ENCODE measurements around the gene BEST3. TPM values are rescaled to one million over a fixed set of nuclear protein-coding genes. Genes with fewer than 3 reads are reported as not detected.
A peak's percentile ranks its signal among the peaks of the same experiment; 100 is the strongest.

The BEST3 gene
- total RNA-seq, 1 experiment from 2014 or later = not detected

DNA sequence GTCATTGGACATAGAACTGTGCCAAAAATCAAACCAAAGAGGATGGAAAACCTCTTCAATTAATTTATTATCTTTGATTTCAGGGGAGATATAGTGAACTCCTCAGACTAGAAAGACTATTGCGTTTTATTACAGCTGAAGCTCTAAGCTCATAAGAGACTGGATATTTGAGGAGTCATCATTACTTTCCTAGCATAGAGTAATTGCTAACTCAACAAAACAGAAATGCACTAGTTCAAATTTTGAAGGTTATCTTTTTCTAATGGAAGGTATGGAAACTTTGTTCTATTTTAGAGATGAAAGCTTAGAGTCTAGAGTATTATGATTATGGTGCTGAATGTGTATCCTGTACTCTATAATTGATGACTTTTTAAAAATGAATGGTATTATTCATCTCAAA, 5.3 kb upstream of the BEST3 start (continued):
- no peak for TF ChIP-seq ATF1 (CRISPR knock-in tag; IDR thresholded peaks at IDR 0.05)
- no peak for TF ChIP-seq NFYB (CRISPR knock-in tag; conservative IDR thresholded peaks at IDR 0.05; ENCODE audit: low read depth)

DNA sequence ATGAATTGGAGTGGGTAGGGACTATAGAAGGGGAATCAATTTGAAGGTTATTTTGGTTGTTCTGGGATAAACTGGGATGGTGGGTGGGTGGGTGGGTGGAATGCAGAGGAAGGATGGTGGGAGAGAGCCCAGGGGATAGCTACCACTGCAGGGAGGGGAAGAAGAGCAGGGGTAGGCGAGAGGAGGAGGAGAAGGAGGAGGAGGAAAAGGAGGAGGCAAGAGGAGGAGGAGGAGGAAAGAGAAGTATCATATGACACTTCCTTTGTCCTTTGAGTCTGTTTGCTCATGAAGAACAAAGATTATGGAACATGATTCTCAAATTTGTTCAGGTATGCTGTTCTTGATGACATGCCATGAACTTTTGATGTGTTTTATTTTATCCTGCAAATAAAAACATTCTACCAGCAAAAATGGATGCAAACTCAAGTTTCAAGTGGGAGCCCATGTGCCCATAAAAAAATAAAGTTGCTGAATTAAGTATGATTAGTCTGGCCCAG, 4.1 kb upstream of the BEST3 start:
- ChIA-PET CTCF (interaction anchor here (0.7 kb wide), 1 partner anchor 77 kb away, joined by 3 read pairs; no protein-coding TSS in a partner anchor), POLR2A (interaction anchor here (0.5 kb wide), 1 partner anchor 1755 kb away, joined by 4 read pairs; no protein-coding TSS in a partner anchor)
- no peaks in the 10 kb centered on the region for H3K27me3 Mint-ChIP-seq (ENCODE audit: low read depth)
- H3K36me3 Mint-ChIP-seq = no peaks in the 10 kb centered on the region
- no peak overlapping the region for H3K27ac Mint-ChIP-seq
- peaks cover 10% of the 10 kb centered on the region for H3K9me3 Mint-ChIP-seq
- TF ChIP-seq NFATC4 (CRISPR knock-in tag; IDR thresholded peaks at IDR 0.05) (no peak), ZNF423 (CRISPR knock-in tag; IDR thresholded peaks at IDR 0.05) (no peak), TCF7 (CRISPR knock-in tag; IDR thresholded peaks at IDR 0.05; ENCODE audit: low read depth) (no peak), EMX1 (CRISPR knock-in tag; IDR thresholded peaks at IDR 0.05) (no peak)
- TF ChIP-seq, protein P1, sequence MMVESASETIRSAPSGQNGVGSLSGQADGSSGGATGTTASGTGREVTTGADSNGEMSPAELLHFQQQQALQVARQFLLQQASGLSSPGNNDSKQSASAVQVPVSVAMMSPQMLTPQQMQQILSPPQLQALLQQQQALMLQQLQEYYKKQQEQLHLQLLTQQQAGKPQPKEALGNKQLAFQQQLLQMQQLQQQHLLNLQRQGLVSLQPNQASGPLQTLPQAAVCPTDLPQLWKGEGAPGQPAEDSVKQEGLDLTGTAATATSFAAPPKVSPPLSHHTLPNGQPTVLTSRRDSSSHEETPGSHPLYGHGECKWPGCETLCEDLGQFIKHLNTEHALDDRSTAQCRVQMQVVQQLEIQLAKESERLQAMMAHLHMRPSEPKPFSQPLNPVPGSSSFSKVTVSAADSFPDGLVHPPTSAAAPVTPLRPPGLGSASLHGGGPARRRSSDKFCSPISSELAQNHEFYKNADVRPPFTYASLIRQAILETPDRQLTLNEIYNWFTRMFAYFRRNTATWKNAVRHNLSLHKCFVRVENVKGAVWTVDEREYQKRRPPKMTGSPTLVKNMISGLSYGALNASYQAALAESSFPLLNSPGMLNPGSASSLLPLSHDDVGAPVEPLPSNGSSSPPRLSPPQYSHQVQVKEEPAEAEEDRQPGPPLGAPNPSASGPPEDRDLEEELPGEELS (CRISPR knock-in tag; IDR thresholded peaks at IDR 0.05) = no peak
- TF ChIP-seq, protein P2, sequence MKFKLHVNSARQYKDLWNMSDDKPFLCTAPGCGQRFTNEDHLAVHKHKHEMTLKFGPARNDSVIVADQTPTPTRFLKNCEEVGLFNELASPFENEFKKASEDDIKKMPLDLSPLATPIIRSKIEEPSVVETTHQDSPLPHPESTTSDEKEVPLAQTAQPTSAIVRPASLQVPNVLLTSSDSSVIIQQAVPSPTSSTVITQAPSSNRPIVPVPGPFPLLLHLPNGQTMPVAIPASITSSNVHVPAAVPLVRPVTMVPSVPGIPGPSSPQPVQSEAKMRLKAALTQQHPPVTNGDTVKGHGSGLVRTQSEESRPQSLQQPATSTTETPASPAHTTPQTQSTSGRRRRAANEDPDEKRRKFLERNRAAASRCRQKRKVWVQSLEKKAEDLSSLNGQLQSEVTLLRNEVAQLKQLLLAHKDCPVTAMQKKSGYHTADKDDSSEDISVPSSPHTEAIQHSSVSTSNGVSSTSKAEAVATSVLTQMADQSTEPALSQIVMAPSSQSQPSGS (CRISPR knock-in tag; IDR thresholded peaks at IDR 0.05; ENCODE audit: borderline replicate concordance, low read depth) = no peak
- TF ChIP-seq, protein P3, sequence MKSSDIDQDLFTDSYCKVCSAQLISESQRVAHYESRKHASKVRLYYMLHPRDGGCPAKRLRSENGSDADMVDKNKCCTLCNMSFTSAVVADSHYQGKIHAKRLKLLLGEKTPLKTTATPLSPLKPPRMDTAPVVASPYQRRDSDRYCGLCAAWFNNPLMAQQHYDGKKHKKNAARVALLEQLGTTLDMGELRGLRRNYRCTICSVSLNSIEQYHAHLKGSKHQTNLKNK (CRISPR knock-in tag; IDR thresholded peaks at IDR 0.05) = no peak
- TF ChIP-seq, protein P4, sequence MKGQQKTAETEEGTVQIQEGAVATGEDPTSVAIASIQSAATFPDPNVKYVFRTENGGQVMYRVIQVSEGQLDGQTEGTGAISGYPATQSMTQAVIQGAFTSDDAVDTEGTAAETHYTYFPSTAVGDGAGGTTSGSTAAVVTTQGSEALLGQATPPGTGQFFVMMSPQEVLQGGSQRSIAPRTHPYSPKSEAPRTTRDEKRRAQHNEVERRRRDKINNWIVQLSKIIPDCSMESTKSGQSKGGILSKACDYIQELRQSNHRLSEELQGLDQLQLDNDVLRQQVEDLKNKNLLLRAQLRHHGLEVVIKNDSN (CRISPR knock-in tag; IDR thresholded peaks at IDR 0.05) = no peak
- ATAC-seq = peak; percentile 65
- no peak for DNase-seq (ENCODE audit: low spot score)
- H3K4me3 Mint-ChIP-seq = no peak overlapping the region
- H3K4me1 Mint-ChIP-seq = peaks cover 5% of the 10 kb centered on the region

DNA sequence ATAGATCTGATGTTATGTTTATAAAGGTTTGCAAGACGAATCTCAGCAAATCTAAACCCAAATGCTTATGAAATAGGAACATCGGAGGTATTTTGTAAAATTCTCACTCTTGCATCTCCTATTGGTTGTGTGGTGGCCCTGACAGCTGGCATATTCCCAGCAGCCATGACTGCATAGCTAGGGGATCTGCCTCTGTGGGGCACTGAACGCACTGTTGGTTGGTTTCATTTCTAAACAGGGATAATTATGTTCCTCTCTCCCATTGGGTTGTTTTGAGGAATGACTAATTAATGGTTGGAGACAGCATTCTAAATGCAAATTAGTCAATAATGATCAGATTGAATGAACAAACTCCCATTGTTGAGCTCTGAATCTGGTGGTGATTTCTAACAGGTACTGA, 2.7 kb upstream of the BEST3 start:
- no peaks in the 10 kb centered on the region for H3K36me3 Mint-ChIP-seq
- no peak overlapping the region for H3K4me3 Mint-ChIP-seq
- no peaks in the 10 kb centered on the region for H3K27me3 Mint-ChIP-seq (ENCODE audit: low read depth)
- H3K27ac Mint-ChIP-seq = no peak overlapping the region
- H3K4me1 Mint-ChIP-seq = peaks cover 5% of the 10 kb centered on the region
- H3K9me3 Mint-ChIP-seq = peaks cover 10% of the 10 kb centered on the region
- ATAC-seq (no peak), DNase-seq (ENCODE audit: low spot score) (no peak)
- ChIA-PET CTCF (no interaction called here), POLR2A (no interaction called here)
- TF ChIP-seq MXD4 (CRISPR knock-in tag; IDR thresholded peaks at IDR 0.05; ENCODE audit: borderline replicate concordance) = no peak
- TF ChIP-seq, protein P5, sequence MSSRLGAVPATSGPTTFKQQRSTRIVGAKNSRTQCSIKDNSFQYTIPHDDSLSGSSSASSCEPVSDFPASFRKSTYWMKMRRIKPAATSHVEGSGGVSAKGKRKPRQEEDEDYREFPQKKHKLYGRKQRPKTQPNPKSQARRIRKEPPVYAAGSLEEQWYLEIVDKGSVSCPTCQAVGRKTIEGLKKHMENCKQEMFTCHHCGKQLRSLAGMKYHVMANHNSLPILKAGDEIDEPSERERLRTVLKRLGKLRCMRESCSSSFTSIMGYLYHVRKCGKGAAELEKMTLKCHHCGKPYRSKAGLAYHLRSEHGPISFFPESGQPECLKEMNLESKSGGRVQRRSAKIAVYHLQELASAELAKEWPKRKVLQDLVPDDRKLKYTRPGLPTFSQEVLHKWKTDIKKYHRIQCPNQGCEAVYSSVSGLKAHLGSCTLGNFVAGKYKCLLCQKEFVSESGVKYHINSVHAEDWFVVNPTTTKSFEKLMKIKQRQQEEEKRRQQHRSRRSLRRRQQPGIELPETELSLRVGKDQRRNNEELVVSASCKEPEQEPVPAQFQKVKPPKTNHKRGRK (CRISPR knock-in tag; IDR thresholded peaks at IDR 0.05; ENCODE audit: borderline replicate concordance) = no peak
- TF ChIP-seq, protein P6, sequence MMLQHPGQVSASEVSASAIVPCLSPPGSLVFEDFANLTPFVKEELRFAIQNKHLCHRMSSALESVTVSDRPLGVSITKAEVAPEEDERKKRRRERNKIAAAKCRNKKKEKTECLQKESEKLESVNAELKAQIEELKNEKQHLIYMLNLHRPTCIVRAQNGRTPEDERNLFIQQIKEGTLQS (CRISPR knock-in tag; conservative IDR thresholded peaks at IDR 0.05) = no peak
- TF ChIP-seq, protein P7, sequence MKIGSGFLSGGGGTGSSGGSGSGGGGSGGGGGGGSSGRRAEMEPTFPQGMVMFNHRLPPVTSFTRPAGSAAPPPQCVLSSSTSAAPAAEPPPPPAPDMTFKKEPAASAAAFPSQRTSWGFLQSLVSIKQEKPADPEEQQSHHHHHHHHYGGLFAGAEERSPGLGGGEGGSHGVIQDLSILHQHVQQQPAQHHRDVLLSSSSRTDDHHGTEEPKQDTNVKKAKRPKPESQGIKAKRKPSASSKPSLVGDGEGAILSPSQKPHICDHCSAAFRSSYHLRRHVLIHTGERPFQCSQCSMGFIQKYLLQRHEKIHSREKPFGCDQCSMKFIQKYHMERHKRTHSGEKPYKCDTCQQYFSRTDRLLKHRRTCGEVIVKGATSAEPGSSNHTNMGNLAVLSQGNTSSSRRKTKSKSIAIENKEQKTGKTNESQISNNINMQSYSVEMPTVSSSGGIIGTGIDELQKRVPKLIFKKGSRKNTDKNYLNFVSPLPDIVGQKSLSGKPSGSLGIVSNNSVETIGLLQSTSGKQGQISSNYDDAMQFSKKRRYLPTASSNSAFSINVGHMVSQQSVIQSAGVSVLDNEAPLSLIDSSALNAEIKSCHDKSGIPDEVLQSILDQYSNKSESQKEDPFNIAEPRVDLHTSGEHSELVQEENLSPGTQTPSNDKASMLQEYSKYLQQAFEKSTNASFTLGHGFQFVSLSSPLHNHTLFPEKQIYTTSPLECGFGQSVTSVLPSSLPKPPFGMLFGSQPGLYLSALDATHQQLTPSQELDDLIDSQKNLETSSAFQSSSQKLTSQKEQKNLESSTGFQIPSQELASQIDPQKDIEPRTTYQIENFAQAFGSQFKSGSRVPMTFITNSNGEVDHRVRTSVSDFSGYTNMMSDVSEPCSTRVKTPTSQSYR (CRISPR knock-in tag; IDR thresholded peaks at IDR 0.05) = no peak
- TF ChIP-seq, protein P8, sequence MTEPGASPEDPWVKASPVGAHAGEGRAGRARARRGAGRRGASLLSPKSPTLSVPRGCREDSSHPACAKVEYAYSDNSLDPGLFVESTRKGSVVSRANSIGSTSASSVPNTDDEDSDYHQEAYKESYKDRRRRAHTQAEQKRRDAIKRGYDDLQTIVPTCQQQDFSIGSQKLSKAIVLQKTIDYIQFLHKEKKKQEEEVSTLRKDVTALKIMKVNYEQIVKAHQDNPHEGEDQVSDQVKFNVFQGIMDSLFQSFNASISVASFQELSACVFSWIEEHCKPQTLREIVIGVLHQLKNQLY (CRISPR knock-in tag; IDR thresholded peaks at IDR 0.05) = no peak
- no peak for TF ChIP-seq NFE2L1 (CRISPR knock-in tag; IDR thresholded peaks at IDR 0.05)
- TF ChIP-seq, protein P9, sequence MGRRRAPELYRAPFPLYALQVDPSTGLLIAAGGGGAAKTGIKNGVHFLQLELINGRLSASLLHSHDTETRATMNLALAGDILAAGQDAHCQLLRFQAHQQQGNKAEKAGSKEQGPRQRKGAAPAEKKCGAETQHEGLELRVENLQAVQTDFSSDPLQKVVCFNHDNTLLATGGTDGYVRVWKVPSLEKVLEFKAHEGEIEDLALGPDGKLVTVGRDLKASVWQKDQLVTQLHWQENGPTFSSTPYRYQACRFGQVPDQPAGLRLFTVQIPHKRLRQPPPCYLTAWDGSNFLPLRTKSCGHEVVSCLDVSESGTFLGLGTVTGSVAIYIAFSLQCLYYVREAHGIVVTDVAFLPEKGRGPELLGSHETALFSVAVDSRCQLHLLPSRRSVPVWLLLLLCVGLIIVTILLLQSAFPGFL (CRISPR knock-in tag; IDR thresholded peaks at IDR 0.05; ENCODE audit: borderline replicate concordance) = no peak
- no peak for TF ChIP-seq CREM (CRISPR knock-in tag; IDR thresholded peaks at IDR 0.05)
- TF ChIP-seq NFATC4 (CRISPR knock-in tag; IDR thresholded peaks at IDR 0.05) = no peak
- TF ChIP-seq ETV6 (CRISPR knock-in tag; IDR thresholded peaks at IDR 0.05) = no peak
- TF ChIP-seq, protein P10, sequence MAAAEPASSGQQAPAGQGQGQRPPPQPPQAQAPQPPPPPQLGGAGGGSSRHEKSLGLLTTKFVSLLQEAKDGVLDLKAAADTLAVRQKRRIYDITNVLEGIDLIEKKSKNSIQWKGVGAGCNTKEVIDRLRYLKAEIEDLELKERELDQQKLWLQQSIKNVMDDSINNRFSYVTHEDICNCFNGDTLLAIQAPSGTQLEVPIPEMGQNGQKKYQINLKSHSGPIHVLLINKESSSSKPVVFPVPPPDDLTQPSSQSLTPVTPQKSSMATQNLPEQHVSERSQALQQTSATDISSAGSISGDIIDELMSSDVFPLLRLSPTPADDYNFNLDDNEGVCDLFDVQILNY (CRISPR knock-in tag; IDR thresholded peaks at IDR 0.05) = no peak
- TF ChIP-seq ZNF423 (CRISPR knock-in tag; IDR thresholded peaks at IDR 0.05) = no peak

Measured in WTC11 (cell line).